Glutamatergic neuron (in vitro differentiated cells): ENCODE results near the gene ARL15. TPM values are rescaled to one million over a fixed set of nuclear protein-coding genes. Genes with fewer than 3 reads are reported as not detected.

ENCODE experiments used
- DNase-seq: peaks from one replicate; pipeline ENCODE4 v3.0.0; 2022
- H3K27ac Mint-ChIP-seq: one replicate; pipeline ENCODE4 v1.8.0; 2020; ENCODE audit warnings: mild to moderate bottlenecking, mixed read lengths, inconsistent platforms; ENCODE audit not compliant: unreplicated experiment
- H3K27me3 Mint-ChIP-seq: one replicate; pipeline ENCODE4 v1.8.0; 2020; ENCODE audit warnings: mild to moderate bottlenecking, moderate library complexity, mixed read lengths, inconsistent platforms; ENCODE audit not compliant: unreplicated experiment
- H3K36me3 Mint-ChIP-seq: one replicate; pipeline ENCODE4 v1.8.0; 2020; ENCODE audit warnings: mild to moderate bottlenecking, mixed read lengths, inconsistent platforms; ENCODE audit not compliant: unreplicated experiment
- H3K4me1 Mint-ChIP-seq: one replicate; pipeline ENCODE4 v1.8.0; 2020; ENCODE audit warnings: mild to moderate bottlenecking, low read depth, mixed read lengths, inconsistent platforms; ENCODE audit not compliant: unreplicated experiment
- H3K4me3 Mint-ChIP-seq: one replicate; pipeline ENCODE4 v1.8.0; 2020; ENCODE audit warnings: mild to moderate bottlenecking, mixed read lengths, inconsistent platforms; ENCODE audit not compliant: unreplicated experiment
- H3K9me3 Mint-ChIP-seq: one replicate; pipeline ENCODE4 v1.8.0; 2020; ENCODE audit warnings: mild to moderate bottlenecking, moderate library complexity, mixed read lengths, inconsistent platforms; ENCODE audit not compliant: unreplicated experiment
- CTCF ChIP-seq: fragments of 200-600 bp; sonication (generic); IDR thresholded peaks from one replicate; pipeline ENCODE4 v1.5.0; 2021; ENCODE audit not compliant: partially characterized antibody, unreplicated experiment
- total RNA-seq: library from RNA; stranded (reverse); fragmentation: NEBNext Ultra II Directional; extraction: Animal tissue kit (Norgen Biotek cat#: 25700); gene quantifications from one replicate; pipeline ENCODE4 v1.2.1, GENCODE V29; 2021; ENCODE audit not compliant: unreplicated experiment

Gene ARL15
- total RNA-seq, 1 donor from 2014 or later: 37.4 TPM

GRCh38 chr5:54347221-54347865, 37.0 kb upstream of the ARL15 start:
- H3K36me3 Mint-ChIP-seq: peaks cover 12% of the 10 kb centered on the region
- H3K4me3 Mint-ChIP-seq: no peak overlapping the region
- H3K9me3 Mint-ChIP-seq: peaks cover 4% of the 10 kb centered on the region
- DNase-seq: no peak
- no peaks in the 10 kb centered on the region for H3K27me3 Mint-ChIP-seq
- TF ChIP-seq CTCF: no peak
- no peak overlapping the region for H3K27ac Mint-ChIP-seq
- no peaks in the 10 kb centered on the region for H3K4me1 Mint-ChIP-seq

GRCh38 chr5:54344653-54345052, 34.3 kb upstream of the ARL15 start:
- no peak for TF ChIP-seq CTCF
- Mint-ChIP-seq H3K4me1 (no peaks in the 10 kb centered on the region), H3K9me3 (peaks cover 4% of the 10 kb centered on the region)

GRCh38 chr5:54341971-54342370, 31.6 kb upstream of the ARL15 start:
- DNase-seq: no peak
- H3K27ac Mint-ChIP-seq: no peak overlapping the region
- H3K36me3 Mint-ChIP-seq: peaks cover 12% of the 10 kb centered on the region
- no peaks in the 10 kb centered on the region for H3K4me1 Mint-ChIP-seq
- peaks cover 3% of the 10 kb centered on the region for H3K9me3 Mint-ChIP-seq
- no peaks in the 10 kb centered on the region for H3K27me3 Mint-ChIP-seq
- no peak for TF ChIP-seq CTCF
- no peak overlapping the region for H3K4me3 Mint-ChIP-seq

More at GRCh38 chr5:54344653-54345052, 34.3 kb upstream of the ARL15 start:
- Mint-ChIP-seq H3K27ac (no peak overlapping the region), H3K4me3 (no peak overlapping the region), H3K27me3 (no peaks in the 10 kb centered on the region), H3K36me3 (peaks cover 7% of the 10 kb centered on the region)
- DNase-seq: no peak

GRCh38 chr5:54337523-54337922, 27.1 kb upstream of the ARL15 start:
- Mint-ChIP-seq H3K27ac (no peak overlapping the region), H3K27me3 (peaks cover 3% of the 10 kb centered on the region), H3K36me3 (peaks cover 21% of the 10 kb centered on the region), H3K4me3 (no peak overlapping the region), H3K9me3 (peaks cover 2% of the 10 kb centered on the region), H3K4me1 (no peaks in the 10 kb centered on the region)
- TF ChIP-seq CTCF: no peak
- no peak for DNase-seq

- no peak for TF ChIP-seq CTCF
- Mint-ChIP-seq H3K36me3 (peaks cover 14% of the 10 kb centered on the region), H3K9me3 (peaks cover 2% of the 10 kb centered on the region), H3K27me3 (peaks cover 3% of the 10 kb centered on the region), H3K27ac (no peak overlapping the region), H3K4me3 (no peak overlapping the region), H3K4me1 (no peaks in the 10 kb centered on the region)
- no peak for DNase-seq
Observed at GRCh38 chr5:54332720-54333119, 22.3 kb upstream of the ARL15 start.
